22Rv1 (cell line): ENCODE results near the gene DRAXIN.
A peak's percentile ranks its signal among the peaks of the same experiment; 100 is the strongest.

ENCODE experiments used
- H3K27ac ChIP-seq: fragments of 450-650 bp; 2 replicates; pipeline ENCODE4 v1.5.1; 2017
- ZFX ChIP-seq: fragments of 450-650 bp; IDR thresholded peaks from 2 replicates; pipeline ENCODE4 v1.6.1; 2017; ENCODE audit warnings: antibody characterized with exemption, borderline replicate concordance
- TF ChIP-seq, protein P1 (sequence below): fragments of 450-650 bp; IDR thresholded peaks from 2 replicates; pipeline ENCODE4 v1.5.1; 2017; ENCODE audit warnings: mild to moderate bottlenecking

Gene DRAXIN

GRCh38 chr1:11736746-11737639 lies 45.5 kb downstream of the DRAXIN start:
- H3K27ac ChIP-seq = peak overlapping the region; percentile 94
- TF ChIP-seq, protein P1, sequence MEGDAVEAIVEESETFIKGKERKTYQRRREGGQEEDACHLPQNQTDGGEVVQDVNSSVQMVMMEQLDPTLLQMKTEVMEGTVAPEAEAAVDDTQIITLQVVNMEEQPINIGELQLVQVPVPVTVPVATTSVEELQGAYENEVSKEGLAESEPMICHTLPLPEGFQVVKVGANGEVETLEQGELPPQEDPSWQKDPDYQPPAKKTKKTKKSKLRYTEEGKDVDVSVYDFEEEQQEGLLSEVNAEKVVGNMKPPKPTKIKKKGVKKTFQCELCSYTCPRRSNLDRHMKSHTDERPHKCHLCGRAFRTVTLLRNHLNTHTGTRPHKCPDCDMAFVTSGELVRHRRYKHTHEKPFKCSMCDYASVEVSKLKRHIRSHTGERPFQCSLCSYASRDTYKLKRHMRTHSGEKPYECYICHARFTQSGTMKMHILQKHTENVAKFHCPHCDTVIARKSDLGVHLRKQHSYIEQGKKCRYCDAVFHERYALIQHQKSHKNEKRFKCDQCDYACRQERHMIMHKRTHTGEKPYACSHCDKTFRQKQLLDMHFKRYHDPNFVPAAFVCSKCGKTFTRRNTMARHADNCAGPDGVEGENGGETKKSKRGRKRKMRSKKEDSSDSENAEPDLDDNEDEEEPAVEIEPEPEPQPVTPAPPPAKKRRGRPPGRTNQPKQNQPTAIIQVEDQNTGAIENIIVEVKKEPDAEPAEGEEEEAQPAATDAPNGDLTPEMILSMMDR = no peak
- no peak for TF ChIP-seq ZFX

DNA sequence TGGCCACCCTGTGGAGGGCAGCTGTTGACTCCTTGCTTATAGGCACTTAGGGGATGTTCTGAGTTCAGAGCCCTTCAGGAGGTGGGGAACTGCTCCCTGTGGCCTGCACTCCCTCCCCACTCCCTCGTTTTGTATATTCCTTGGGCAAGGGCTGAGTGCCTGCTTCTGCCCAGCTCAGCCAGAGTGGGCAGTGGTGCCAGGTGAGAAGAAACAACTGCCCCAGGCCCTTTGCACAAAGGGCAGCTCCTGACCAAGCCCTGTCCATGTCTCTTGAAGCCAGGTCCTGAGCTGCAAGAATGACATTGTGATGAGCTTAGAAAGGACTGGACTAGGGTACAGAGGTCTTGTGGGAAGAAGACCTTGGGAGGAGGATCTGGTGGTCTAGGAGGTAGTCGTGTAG lies 46.6 kb downstream of the DRAXIN start:
- TF ChIP-seq, protein P1 = no peak
- no peak for TF ChIP-seq ZFX
- peak overlapping the region; percentile 94 for H3K27ac ChIP-seq

GRCh38 chr1:11738783-11739182 lies 47.3 kb downstream of the DRAXIN start:
- no peak overlapping the region for H3K27ac ChIP-seq
- TF ChIP-seq, protein P1 = no peak
- no peak for TF ChIP-seq ZFX

GRCh38 chr1:11740258-11741192 lies 49.0 kb downstream of the DRAXIN start:
- no peak for TF ChIP-seq ZFX
- TF ChIP-seq, protein P1 = no peak
- no peak overlapping the region for H3K27ac ChIP-seq

GRCh38 chr1:11741482-11741881 lies 50.0 kb downstream of the DRAXIN start:
- no peak for TF ChIP-seq ZFX
- TF ChIP-seq, protein P1 = no peak
- H3K27ac ChIP-seq = no peak overlapping the region

- no peak for TF ChIP-seq ZFX
- TF ChIP-seq, protein P1 = no peak
- H3K27ac ChIP-seq = no peak overlapping the region
Observed at GRCh38 chr1:11741919-11742558, 50.5 kb downstream of the DRAXIN start.
